Gastroesophageal sphincter (tissue), 4 donors: ENCODE measurements around the gene CNTN2. TPM values are rescaled to one million over a fixed set of nuclear protein-coding genes. Genes with fewer than 3 reads are reported as not detected.
A peak's percentile ranks its signal among the peaks of the same experiment; 100 is the strongest.

Source experiments
- ATAC-seq: fragments of 150-250 bp; one replicate; pipeline ENCODE4 v1.9.1; 2016; ENCODE audit warnings: mild to moderate bottlenecking, moderate library complexity
- H3K27ac ChIP-seq, 4 donors: fragments of 200-600 bp; sonication (generic) in 3 of 4; 1 replicate in 3 of 4; 2 replicates in 1 of 4; pipeline ENCODE4 v1.5.1; 2016 to 2019
- H3K27me3 ChIP-seq: fragments of 200-600 bp; sonication (generic); one replicate; pipeline ENCODE4 v1.5.1; 2019
- H3K36me3 ChIP-seq, 2 donors: fragments of 200-600 bp; sonication (generic); one replicate each; pipeline ENCODE4 v1.5.1; 2019; ENCODE audit warnings: control low read depth in 1 of 2
- H3K4me1 ChIP-seq, 3 donors: fragments of 200-600 bp; sonication (generic); 1 replicate in 2 of 3; 2 replicates in 1 of 3; pipeline ENCODE4 v1.5.1; 2016 to 2019; ENCODE audit warnings: control low read depth in 2 of 3
- H3K4me3 ChIP-seq, 2 donors: fragments of 200-600 bp; sonication (generic); one replicate each; pipeline ENCODE4 v1.5.1; 2019; ENCODE audit warnings: mild to moderate bottlenecking in 1 of 2, moderate library complexity in 1 of 2
- H3K9me3 ChIP-seq, 3 donors: fragments of 200-600 bp; sonication (generic); one replicate each; pipeline ENCODE4 v1.5.1; 2017 to 2019; ENCODE audit warnings: control low read depth in 2 of 3
- EP300 ChIP-seq: sonication (generic); formaldehyde crosslinking; IDR thresholded peaks from one replicate; pipeline ENCODE4 v1.6.1; 2017; ENCODE audit warnings: antibody characterized with exemption, mild to moderate bottlenecking
- POLR2A ChIP-seq, 2 donors: fragments of 450-650 bp; IDR thresholded peaks; one replicate each; pipeline ENCODE4 v1.6.1; 2017; ENCODE audit warnings: antibody characterized with exemption in 2 of 2, mild to moderate bottlenecking in 2 of 2, moderate library complexity in 1 of 2
- POLR2AphosphoS5 ChIP-seq: sonication (generic); formaldehyde crosslinking; IDR thresholded peaks from one replicate; pipeline ENCODE4 v1.6.1; 2017; ENCODE audit warnings: antibody characterized with exemption
- WGBS, 2 donors: methylation state at CpG; one replicate each; pipeline ENCODE4 v1.1.5; 2018; ENCODE audit warnings: low coverage in 1 of 2; 5-methylcytosine and 5-hydroxymethylcytosine counted together
- total RNA-seq, 4 donors: library from RNA; depleted of rRNA; stranded (reverse); fragments of >200 nt; gene quantifications; one replicate each; pipeline ENCODE4 v1.1.0, GENCODE V29; 2016
- TF ChIP-seq, protein P1 (sequence below), 4 experiments: fragments of 200-600 bp in 2 of 4; fragments of 450-650 bp in 2 of 4; sonication (generic) in 1 of 4; IDR thresholded peaks; one replicate each; pipeline ENCODE4 v1.5.1; 2017 to 2019; ENCODE audit warnings: antibody characterized with exemption in 4 of 4, mild to moderate bottlenecking in 2 of 4, moderate library complexity in 2 of 4

The CNTN2 gene
- total RNA-seq, 4 donors from 2014 or later, result 1.2 to 4.2 (median 1.8) TPM

GRCh38 chr1:205059660-205060059, 16.6 kb downstream of the CNTN2 start:
- no peak overlapping the region for H3K27ac ChIP-seq
- H3K4me3 ChIP-seq, result no peak overlapping the region
- ATAC-seq, result no peak
- no peaks in the 10 kb centered on the region for H3K27me3 ChIP-seq
- WGBS, 2 donors, result 80% methylated on average over 1 to 2 of the region's 6 CpGs
- peaks cover 0 to 4% of the 10 kb centered on the region in 2 donors for H3K36me3 ChIP-seq
- H3K9me3 ChIP-seq, result no peaks in the 10 kb centered on the region
- TF ChIP-seq POLR2AphosphoS5 (no peak), EP300 (no peak), POLR2A (IDR thresholded peaks at IDR 0.05) (no peak)
- TF ChIP-seq, protein P1, sequence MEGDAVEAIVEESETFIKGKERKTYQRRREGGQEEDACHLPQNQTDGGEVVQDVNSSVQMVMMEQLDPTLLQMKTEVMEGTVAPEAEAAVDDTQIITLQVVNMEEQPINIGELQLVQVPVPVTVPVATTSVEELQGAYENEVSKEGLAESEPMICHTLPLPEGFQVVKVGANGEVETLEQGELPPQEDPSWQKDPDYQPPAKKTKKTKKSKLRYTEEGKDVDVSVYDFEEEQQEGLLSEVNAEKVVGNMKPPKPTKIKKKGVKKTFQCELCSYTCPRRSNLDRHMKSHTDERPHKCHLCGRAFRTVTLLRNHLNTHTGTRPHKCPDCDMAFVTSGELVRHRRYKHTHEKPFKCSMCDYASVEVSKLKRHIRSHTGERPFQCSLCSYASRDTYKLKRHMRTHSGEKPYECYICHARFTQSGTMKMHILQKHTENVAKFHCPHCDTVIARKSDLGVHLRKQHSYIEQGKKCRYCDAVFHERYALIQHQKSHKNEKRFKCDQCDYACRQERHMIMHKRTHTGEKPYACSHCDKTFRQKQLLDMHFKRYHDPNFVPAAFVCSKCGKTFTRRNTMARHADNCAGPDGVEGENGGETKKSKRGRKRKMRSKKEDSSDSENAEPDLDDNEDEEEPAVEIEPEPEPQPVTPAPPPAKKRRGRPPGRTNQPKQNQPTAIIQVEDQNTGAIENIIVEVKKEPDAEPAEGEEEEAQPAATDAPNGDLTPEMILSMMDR (IDR thresholded peaks at IDR 0.05), result no peak
- H3K4me1 ChIP-seq, result peaks cover 0 to 11% (median 0%) of the 10 kb centered on the region in 3 donors

DNA sequence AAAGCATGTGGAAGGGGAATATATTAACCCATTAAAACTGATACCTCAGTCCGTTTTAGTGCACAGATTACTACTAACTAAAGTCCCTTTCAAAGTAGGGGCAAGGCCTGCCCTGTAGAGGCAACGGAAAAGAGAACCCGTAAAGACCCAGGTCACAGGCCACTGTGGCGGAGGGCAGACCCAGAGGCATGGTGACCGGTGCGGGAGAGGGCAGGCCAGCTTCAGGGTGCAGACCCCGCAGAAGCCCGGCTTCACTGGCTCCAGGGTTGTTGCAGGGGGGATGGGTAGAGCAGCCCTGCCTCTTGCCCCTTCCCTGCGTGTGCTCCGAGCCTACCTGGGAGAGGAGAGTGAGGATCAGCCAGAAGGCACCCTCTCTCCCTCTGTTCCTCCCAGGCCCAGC, 17.7 kb downstream of the CNTN2 start:
- no peak overlapping the region for H3K27ac ChIP-seq
- 80 to 84% methylated on average over 2 to 4 of the region's 10 CpGs for WGBS, 2 donors
- no peaks in the 10 kb centered on the region for H3K9me3 ChIP-seq
- ATAC-seq, result no peak
- TF ChIP-seq, protein P1 (IDR thresholded peaks at IDR 0.05), result no peak
- TF ChIP-seq EP300, result no peak
- no peak for TF ChIP-seq POLR2A (IDR thresholded peaks at IDR 0.05)
- TF ChIP-seq POLR2AphosphoS5, result no peak
- peaks cover 0 to 6% of the 10 kb centered on the region in 2 donors for H3K36me3 ChIP-seq
- no peaks in the 10 kb centered on the region for H3K27me3 ChIP-seq
- H3K4me1 ChIP-seq, result peaks cover 0 to 11% (median 0%) of the 10 kb centered on the region in 3 donors
- no peak overlapping the region for H3K4me3 ChIP-seq

GRCh38 chr1:205061227-205061626, 18.2 kb downstream of the CNTN2 start:
- WGBS, 2 donors, result no CpG with 5 or more reads among the region's 14 CpGs
- Histone ChIP-seq H3K4me1 (peaks cover 0 to 11% (median 0%) of the 10 kb centered on the region in 3 donors), H3K27me3 (no peaks in the 10 kb centered on the region), H3K36me3 (peaks cover 0 to 6% of the 10 kb centered on the region in 2 donors), H3K9me3 (no peaks in the 10 kb centered on the region), H3K4me3 (no peak overlapping the region), H3K27ac (no peak overlapping the region)
- no peak for ATAC-seq
- TF ChIP-seq, protein P1 (IDR thresholded peaks at IDR 0.05), result no peak
- TF ChIP-seq EP300, result no peak
- no peak for TF ChIP-seq POLR2AphosphoS5
- TF ChIP-seq POLR2A (IDR thresholded peaks at IDR 0.05), result no peak

DNA sequence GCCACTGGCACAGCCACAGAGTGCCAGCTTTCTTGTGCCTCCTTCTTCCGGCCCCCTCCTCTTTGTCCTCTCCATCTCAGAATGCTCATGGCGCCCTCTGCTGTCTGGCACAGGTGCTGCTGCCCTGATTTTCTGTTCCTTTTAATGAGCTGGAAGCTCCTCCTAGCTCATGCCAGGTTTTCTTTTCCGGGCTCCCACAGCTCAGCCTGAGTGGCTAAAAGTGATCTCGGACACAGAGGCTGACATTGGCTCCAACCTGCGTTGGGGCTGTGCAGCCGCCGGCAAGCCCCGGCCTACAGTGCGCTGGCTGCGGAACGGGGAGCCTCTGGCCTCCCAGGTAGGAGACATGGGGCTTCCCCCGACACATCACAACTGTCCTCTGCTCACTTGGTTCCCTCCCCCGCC, 18.7 kb downstream of the CNTN2 start:
- peak; percentile 43 for ATAC-seq
- WGBS, 2 donors, result 0% methylated on average over 1 to 4 of the region's 13 CpGs
- no peaks in the 10 kb centered on the region for H3K27me3 ChIP-seq
- H3K9me3 ChIP-seq, result no peaks in the 10 kb centered on the region
- H3K4me3 ChIP-seq, result no peak overlapping the region
- H3K4me1 ChIP-seq, result peaks cover 0 to 11% (median 0%) of the 10 kb centered on the region in 3 donors
- TF ChIP-seq, protein P1 (IDR thresholded peaks at IDR 0.05), result peak in 3 of 4 experiments; percentile 70 to 89 (median 78)
- TF ChIP-seq POLR2AphosphoS5 (no peak), POLR2A (IDR thresholded peaks at IDR 0.05) (no peak), EP300 (no peak)
- no peak overlapping the region for H3K27ac ChIP-seq
- peaks cover 0 to 6% of the 10 kb centered on the region in 2 donors for H3K36me3 ChIP-seq

- no peak for ATAC-seq
- no peak for TF ChIP-seq POLR2AphosphoS5
- no peak for TF ChIP-seq EP300
- TF ChIP-seq, protein P1 (IDR thresholded peaks at IDR 0.05), result no peak
- TF ChIP-seq POLR2A (IDR thresholded peaks at IDR 0.05), result no peak
- H3K27me3 ChIP-seq, result no peaks in the 10 kb centered on the region
- H3K27ac ChIP-seq, result no peak overlapping the region
- no peak overlapping the region for H3K4me3 ChIP-seq
- H3K36me3 ChIP-seq, result peaks cover 0 to 6% of the 10 kb centered on the region in 2 donors
- H3K9me3 ChIP-seq, result no peaks in the 10 kb centered on the region
- WGBS, 2 donors, result no CpG with 5 or more reads among the region's 8 CpGs
- H3K4me1 ChIP-seq, result peaks cover 0 to 11% (median 0%) of the 10 kb centered on the region in 3 donors
These were observed 19.3 kb downstream of the CNTN2 start for GRCh38 chr1:205062319-205062718.
